GM21390 (cell line): Measurements from ENCODE around the gene SPIRE1.

Experiments used
- ATAC-seq: cut with Tn5 transposase; IDR thresholded peaks from one replicate; pipeline ENCODE4 v1.9.1; 2021; ENCODE audit not compliant: unreplicated experiment

SPIRE1 gene

DNA sequence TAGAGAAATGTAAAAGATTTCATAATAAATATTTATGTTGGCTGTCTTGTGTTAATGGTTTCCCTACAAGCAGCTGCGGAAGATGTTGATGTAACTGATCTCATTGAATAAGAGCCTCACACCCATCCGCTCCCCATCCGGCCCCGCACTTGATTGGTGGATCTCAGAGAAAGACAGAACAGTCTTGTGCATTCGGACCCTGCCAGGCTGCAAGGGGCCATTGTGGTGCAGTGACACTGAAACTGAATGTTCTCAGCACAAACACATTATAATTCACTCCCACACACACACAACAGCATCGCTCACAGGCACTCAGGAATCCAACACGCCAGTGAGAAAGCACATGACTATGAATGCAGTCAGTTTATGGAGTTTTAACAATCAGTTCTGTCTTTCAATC, 202.4 kb downstream of the SPIRE1 start:
- ATAC-seq = no peak

DNA sequence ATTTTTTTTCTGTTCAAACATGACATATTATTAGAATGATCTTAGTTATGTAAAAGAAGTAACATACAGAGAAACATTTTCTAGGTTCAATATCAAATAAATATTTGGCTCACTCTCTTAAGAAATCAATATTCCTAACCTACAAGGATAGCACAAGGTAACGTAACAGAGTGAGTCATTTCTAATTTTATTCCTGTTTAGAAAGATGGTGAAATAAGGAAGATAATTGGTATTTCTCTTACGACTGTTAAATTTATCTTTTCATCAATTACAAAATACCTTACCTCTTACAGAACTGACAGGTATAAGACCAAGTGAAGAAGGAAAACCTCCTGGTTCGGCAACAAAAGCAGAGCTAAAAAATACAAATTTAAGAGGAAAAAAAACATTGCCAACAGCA, 205.1 kb downstream of the SPIRE1 start:
- no peak for ATAC-seq

DNA sequence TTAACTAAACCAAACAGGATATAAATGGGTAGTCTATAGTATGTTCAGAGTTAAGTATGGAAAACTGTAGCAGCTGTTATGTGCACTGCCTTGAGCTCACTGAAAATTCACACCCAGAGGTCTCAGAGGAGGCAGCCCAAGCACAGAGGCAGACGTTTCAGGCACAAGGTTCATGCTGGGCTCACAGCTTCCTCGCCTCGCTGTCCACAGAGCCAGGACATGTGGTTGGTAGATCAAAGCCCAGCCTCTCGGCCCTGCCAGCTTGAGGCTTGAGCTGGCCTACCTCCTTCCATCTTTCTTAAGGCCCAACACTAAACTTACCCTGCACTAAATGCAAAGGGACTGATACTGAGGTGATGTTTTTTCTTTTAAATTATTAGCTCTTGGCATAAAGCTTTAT, 206.5 kb downstream of the SPIRE1 start:
- ATAC-seq = no peak

DNA sequence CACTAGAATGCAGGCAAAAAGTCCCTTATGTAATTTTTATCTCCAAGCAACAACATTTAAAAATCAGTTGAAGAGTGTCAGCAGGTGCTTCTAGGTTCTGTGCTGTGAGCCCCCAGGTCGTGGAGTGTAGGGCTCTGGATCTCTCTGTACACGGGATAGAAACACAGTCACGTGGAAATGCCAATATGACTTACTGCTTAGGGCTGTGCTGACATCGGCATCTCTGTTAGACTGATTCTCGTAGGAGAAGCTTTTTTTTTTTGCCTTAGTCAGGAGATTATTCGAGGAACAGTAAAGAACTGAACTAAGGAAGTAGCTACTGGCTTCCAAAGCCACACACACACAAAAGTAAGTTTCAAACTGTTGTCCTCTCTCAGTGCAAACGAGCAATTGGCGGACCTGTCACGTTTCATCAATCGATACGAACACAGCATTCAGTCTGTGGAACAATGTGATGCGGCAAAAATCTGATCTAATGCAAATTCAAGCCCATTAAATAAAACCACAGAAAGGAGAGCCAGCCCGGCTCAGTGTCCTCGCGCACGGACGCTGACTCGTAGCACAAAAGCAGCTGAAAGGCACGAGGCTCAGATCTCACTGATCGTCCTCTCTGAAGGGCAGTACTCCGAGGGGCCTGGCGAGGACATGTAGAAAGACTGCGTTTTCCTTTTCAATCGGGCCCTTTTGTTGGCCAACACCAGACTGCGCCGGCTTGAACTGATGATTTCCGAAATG, 208.7 kb downstream of the SPIRE1 start:
- ATAC-seq = no peak

DNA sequence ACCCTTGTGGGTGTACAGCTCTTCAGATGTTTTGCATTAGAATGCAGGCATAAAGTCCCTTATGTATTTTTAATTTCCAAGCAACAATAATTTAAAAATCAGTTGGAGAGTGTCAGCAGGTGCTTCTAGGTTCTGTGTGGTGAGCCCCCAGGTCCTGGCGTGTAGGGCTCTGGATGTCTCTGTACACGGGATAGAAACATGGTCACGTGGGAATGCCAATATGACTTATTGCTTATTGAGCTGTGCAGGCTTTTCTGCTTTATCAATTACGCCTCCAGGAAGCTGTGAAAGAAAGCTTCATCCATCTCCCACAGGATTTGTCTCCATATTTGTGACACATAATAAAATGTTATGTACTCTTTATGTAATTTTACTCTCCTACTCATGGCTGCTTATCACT, 212.4 kb downstream of the SPIRE1 start:
- ATAC-seq = no peak

DNA sequence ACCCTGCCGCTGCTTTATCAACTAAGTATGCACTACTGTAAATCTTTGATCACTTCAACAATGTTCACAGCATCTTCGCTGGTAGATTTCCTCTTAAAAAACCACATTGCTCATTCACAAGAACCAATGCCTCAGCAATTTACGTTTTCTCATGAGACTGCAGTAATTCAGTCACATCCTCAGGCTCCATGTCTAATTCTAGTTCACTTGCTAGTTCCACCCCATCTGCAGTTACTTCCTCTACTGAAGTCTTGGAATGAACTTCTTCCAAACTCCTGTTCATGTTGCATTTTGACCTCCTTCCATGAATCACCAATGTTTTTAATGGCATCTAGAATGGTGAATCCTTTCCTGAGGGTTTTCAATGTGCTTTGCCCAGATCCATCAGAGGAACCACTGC, 214.4 kb downstream of the SPIRE1 start:
- ATAC-seq = no peak

DNA sequence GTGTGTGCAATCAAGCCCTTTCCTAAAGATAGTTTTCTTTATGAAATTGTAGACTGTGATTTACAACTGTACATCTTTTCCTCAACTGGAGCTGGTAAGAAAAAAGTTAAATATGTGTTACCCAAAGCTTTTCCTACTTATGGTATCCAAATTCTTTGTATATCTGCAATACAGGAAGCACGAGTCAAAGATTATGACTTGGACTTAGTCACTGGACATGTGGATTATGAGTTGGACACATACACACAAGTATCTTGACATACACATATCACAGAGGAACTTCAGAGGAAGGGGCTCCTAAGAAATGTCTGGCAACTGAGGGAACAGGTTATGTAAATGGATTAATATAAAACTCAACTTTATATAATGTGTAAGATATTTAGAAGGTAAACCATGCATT, 215.0 kb downstream of the SPIRE1 start:
- ATAC-seq = no peak

DNA sequence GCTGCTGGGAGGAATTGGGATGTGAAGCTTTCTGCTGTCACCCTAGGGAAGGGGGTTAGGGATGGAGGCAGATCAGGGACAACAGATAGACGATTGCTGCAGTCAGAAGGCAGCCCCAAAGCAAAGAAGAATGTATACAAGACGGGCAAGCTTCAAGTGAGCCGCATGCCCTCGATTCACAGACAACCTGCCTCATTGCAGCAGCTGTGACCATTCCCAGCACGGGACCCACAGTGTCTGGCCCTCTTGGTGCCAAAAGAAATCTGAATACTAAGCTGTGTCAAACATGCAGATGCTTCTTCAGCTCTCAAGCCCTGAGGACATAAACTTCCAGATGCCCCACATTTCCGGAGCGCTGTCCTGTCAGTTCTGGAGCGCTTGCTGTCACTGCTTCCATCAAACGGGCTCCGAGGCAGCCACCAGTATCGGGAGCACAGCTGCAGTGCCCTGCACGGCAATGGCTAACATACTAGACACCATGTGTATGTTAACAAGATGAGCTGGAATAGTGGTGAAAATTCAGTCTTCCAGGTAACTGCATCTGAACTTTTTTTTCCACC, 216.4 kb downstream of the SPIRE1 start:
- no peak for ATAC-seq

DNA sequence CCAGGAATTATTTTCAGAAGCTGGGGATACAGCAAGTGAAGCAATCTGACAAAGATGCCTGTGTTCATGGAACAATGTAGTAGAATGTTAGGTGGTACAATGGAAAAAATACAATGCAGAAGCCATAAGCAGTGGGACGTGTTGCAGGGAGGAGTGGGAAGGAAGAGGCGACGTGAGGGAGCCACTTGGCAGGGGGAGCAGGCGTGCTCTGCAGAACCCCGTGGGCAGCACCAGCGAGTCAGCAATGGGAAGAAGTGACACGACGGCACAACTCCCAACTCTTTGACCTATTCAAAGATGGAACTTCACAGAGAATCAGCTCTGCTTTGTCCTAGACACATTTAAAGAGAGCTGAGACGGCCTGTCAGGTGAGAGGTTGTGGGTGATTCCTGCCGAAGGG, 219.7 kb downstream of the SPIRE1 start:
- no peak for ATAC-seq

DNA sequence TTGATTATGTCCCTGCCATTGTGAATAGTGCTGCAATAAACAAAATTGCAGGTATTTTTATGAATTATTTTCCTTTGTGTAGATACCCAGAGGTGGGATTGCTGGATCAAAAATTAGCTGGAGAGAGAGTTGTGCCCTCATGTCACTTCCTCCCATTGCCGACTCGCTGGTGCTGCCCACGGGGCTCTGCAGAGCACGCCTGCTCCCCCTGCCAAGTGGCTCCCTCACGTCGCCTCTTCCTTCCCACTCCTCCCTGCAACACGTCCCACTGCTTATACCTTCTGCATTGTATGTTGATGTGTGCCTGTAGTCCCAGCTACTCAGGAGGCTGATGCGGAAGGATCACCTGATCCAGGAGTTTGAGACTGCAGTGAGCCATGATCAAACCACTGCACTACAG, 222.0 kb downstream of the SPIRE1 start:
- no peak for ATAC-seq

DNA sequence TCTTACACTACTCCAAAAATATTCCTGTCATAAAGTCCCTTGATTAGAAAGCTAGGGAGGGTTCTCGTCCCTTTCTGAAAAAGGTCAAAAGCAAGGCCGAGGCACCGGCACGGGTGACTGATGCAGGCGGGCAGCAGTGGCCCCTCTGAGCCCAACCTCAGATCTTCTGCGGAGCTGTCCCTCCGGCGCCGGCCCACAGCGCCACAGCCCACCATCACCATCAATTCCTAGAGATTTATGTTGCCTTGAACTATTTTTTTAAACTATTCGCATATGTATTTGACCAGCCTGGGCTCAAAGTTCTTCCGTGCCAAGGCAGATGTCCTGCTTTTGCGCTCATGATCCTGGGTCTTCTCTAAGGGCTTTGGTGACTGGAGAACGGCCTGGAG, 223.4 kb downstream of the SPIRE1 start:
- ATAC-seq = no peak

DNA sequence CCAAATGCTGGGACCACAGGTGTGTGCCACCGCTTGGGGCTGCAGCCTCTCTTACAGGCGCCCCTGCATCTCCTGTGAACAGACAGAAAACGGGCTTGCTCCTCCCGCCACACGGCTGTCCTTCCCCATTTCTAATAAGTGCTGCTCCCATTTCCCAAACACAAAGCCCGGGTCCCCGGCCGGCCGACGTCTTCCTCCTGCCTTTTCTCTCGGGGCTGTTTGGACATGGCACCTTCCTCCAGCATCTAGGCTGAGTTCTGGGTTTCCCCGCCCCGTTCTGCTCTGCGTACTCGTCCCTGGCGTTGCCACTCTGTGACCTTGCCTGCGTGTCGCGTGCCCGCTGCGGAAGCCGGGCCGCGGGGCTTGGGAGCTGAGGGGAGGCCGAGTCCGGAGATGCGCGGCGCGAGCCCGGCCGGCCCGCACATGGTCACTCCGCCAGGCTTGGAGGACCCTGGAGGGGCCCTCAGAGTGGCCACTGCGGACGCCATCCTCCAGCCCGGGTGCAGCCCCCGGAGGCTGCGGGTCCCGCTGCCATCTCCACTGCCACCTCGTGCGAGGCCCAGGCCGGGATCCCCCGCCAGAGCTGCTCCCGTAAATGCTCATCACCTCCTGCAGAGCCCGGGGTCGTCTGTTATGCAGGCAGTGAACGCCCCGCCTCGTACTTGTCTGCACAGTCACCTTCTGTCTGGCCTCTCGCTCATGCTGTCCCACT, 223.9 kb downstream of the SPIRE1 start:
- ATAC-seq = no peak

DNA sequence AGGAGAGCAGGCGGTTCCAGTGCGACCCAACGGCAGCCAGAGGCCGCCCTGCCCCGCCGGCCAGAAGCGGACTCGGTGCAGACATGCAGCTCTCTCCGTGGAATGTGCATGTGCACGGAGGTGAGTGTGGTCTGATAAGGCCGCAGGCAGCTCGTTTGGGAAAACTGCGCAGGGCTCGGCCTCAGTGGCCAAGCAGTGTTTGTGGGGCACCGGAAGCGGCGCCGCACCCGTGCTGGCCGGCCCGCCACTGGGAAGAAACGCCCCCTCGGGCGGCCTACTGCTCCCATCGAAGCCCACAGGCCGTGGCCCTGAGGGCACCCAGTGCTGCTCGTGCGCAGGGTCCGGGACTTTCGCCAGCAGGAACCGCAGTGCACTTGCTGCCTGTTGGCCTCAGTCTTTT, 225.0 kb downstream of the SPIRE1 start:
- ATAC-seq = no peak

DNA sequence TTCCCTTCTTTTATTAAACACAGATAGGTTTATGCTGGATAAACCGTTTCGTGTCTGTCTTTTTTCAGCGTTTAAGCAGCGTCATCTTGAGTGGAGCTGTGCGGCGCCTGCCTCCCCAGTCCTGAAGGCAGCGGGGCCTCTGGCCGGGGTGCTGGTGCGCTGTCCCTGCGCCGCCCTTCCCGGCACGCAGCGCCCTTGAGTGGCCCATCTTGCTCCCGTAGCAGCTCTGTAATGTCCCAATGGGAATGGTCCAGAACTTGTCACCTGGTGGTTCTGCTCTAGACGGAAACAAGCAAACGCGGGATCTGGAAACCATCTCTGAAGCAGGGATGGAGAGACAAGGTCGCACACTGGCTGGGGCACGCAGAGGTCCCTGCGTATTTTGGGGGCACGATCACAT, 225.7 kb downstream of the SPIRE1 start:
- ATAC-seq = no peak

DNA sequence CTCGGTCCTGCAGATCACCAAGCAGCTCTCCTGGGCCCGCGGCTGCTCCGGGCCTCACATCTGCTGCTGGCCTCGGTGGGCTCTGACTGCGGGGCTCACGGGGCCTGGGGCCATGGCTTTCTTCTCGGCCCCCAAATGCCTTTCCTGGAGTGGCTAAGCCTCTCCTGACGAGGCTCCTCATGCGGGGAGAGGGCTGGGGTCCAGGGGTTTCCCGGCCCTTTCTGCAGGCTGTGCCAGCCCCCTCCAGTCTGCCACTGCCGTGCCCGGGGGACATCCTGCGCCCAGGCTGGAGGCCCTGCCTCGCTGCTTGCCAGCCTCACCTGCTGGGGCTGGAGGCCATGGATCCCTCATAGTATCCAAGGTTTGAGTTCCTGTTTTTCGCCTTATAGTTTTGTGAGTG, 226.3 kb downstream of the SPIRE1 start:
- no peak for ATAC-seq

DNA sequence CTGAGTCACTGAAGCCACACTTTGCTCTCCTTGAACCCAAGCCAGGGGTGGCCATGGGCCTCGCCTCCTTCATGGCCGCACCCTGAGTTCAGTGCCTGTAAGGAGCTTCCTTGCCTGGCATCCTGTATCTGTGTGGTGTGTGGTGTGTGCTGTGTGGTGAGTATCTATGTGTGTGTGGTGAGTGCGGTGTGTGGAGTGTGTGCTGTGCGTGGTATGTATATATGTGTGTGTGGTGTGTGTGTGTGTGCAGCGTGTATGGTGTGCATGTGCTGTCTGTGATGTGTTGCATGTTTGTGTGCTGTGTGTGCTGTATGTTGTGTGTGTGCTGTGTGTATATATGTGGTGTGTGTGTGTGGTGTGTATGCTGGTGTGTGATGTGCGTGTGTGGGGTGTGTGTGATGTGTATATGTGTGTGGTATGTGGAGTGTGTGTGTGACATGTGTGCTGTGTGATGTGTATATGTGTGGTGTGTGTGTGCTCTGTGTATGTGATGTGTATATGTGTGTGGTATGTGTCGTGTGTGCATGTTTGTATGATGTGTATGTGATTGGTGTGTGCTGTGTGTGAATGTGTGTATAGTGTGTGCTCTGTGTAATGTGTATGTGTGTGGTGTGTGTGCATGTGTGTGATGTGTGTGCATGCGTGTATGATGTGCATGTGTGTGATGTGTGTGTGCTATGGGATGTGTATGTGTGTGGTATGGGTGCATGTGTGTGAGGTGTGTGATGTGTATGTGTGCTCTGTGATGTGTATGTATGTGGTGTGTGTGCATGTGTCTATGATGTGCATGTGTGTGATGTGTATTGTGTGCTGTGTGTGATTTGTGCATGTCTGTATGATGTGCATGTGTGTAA, 227.5 kb downstream of the SPIRE1 start:
- no peak for ATAC-seq

DNA sequence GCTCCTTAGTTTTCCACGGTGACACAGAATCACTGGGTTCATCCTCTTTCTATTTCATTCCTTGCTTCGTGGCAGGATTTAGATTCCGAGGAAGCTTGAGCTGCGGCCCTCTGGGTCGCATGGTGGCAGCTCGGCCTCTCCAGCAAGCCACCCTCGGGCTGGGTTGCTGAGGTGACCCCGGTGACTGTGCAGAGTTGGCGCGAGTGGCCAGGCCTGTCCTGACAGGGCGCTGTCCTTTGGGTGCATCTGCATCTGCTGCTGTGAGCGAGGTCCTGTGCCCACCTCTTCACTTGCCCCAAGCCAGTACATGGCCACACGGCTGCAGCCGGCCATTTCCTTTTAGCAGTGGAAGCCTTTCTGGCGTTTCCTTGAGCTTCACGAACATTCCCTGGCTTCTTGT, 228.4 kb downstream of the SPIRE1 start:
- ATAC-seq = no peak

DNA sequence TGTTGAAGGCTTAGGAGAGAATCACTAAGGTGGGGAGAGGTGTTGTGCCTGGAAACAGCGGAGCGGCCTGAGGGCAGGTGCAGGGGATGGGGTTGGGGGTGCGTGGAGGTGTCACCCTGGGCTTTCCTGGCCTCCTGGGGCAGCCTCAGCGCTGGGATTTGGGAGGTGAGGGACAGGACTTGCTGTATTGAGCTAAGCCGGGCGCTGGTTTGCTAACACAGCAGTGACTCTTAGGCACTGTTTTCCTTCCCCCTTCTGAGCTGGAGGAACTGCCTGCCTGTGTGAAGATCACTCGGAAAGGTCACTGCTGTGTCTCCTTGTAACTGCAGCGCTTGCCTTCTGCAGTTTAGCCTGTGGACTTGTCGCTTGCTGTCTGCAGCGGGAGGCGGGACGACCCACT, 229.0 kb downstream of the SPIRE1 start:
- ATAC-seq = no peak

DNA sequence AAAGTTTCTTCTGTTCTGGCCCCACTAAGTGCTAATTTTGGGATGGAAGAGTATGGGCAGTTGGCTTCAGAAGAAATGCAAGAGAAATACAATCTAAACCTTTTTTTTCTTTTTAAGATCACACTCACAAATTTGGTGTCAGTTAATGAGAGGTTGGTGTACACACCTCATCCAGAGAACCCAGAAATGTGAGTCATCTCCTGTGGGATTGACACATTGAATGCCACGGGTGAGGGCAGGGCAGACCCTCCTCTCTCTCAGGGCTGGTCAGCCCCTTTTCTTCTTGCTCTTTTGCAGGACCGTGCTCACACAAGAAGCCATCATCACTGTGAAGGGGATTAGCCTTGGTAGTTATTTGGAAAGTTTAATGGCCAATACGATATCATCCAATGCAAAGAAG, 231.0 kb downstream of the SPIRE1 start:
- ATAC-seq = no peak

DNA sequence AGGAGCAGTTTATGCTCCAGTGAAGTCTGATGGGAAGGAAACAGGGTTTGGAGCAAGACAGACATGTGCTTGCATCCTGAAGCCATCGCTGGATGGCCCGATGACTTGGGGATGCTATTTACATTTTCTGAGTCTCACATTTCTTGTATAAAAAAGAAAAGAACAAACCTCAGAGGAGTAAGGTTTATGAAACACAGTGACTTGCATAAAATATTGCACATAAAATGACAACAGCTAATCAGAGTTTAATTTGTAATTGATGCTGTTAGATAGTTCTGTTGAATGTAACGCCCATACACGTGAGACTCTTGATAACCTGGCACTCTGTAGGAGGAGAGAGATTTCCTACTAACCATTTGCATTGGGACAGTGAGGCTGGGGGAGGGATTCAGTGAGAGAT, 233.7 kb downstream of the SPIRE1 start:
- ATAC-seq = no peak

DNA sequence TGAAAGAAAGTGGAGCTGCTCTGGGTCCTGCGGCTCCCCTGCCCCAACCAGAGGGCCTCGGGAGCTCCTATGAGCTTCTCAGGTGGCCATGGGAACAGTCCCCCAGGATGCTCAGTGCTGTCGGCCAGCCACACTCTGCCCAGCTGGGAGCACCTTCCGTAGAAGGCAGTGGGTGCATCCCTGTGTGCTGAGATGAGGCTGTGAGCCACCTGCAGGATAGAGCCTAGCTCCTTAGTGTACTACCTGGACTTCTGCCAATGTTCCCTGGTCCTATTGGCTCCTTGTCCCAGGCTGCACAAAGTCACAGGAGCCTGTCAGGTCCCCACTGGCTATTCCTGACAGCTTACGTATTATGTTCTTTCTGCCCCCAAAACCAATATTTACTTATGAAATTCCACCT, 234.1 kb downstream of the SPIRE1 start:
- ATAC-seq = no peak

DNA sequence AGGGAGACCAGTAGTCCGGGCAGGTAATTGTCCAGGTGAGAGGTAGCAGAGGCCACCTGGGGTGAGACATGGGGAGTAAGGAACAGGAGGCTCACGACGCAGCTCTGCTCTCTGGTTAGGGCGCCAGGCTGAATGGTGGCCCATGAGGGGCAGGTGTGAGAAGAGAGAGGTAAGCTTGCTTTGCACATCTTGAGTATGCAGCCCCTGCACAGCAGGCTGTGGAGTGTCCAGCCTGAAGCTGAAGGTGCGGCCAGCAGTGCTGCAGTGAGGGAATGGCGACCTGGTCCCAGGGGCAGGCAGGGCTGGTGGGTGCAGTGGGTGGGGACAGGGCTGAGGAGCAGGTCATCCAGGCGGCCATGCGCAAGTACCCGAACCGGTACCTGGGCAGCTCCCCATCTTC, 234.5 kb downstream of the SPIRE1 start:
- ATAC-seq = no peak
